ENCODE results near the gene MROH7.

The MROH7 gene

DNA sequence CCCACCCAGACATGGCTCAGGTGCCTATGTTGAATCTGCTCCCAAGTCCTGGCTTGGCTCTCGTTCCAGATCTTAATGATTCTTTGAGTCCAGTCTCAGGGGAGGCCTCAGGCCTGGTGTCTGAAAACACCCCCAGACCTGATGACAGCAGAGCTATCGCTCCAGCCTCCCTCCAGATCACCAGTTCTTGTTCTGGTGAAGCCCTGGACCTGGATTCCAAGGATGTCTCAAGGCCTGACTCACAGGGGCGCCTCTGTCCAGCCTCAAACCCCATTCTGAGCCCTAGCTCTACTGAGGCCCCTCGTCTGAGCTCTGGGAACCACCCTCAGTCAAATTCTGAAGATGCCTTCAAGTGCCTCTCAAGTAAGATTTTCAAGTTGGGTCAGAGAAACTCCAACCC, 11.4 kb downstream of the MROH7 start:
- no peak for DNase-seq

DNA sequence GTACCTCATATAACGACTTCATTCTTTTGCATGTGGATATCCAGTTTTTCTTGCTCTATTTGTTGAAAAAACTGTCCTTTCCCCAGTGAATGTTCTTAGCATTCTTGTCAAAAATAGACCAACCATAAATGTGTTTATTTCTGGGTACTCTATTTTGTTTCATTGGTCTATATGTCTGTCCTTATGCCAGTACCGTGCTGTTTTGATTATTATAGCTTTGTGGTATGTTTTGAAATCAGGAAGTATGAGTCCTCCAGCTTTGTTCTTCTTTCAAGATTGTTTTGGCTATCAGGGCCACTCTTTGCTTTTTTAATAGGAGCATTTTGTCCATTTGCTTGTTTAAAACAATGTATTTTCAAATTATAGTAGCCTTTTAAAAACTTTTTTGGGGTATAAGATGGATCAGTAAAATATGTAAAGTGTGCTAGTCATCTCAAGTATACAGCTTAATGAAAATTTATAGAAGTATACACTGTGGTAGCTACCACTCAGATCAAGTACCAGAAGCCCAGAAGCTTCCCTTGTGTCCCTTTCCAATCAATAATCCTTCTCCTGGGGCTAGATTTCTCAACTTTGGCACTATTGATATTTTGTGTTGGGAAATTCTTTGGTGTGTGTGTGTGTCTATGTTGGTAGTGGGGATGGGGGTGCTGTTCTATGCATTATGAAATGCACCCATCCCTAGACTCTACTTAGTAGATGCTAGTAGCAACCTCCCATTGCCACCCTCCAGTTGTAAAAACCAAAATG, 16.8 kb downstream of the MROH7 start:
- DNase-seq = no peak

DNA sequence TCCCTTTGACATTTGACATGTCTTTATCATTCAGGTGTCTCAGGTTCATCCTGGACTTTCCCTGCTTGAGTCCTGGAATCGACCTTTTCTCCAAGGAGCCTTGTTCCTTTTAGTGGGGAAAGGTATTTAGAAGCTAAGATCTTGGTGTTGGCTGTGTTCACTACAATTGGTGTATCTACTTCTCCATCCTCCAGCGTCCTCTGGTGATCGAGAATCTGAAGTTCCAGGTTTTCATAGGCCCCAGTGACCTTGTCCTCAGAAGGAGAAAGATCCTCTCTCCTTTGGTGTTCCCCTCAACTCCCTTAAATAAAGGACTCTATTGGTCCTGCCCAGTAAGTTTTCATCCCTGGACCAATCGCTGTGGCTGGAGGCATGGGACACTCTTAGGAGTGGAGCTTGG, 22.1 kb downstream of the MROH7 start:
- DNase-seq = no peak

DNA sequence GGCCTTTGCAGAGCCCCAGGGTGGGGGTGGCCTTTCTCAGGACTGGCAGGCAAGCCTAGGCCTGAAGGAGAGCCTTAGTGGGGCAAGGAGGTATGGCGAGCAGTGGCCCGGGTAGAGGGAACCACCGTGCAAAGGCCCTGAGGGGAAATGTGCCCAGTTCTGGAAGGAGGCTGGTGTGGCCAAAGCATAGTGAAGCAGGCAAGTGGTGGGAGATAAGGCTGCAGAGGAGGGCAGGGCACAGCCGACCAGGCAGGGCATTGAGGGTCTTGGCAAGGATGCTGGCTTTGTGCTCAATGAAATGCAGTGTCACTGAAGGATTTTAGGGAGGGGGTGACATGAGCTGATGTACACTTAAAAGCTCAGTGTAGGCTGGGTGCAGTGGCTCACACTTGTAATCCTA, 22.8 kb downstream of the MROH7 start:
- DNase-seq = no peak

DNA sequence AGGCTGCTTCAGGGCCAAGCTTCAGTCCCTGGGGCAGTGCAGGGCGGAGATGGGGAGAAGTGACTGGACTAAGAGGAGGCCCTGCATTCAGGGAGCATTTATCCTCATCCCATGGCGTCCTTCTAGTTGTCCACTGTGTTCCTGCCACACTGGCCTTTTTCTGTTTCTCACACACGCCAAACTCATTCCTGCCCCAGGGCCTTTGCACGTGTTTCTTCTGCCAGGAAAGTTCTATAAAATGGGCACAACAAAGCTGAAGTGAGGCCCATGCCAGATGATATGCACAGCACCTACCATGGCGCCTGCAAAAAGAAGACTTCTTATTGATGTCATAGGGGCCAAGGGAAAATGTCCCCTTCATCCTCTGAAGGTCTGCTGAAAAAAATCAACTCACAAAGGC, 24.3 kb downstream of the MROH7 start:
- DNase-seq = no peak

DNA sequence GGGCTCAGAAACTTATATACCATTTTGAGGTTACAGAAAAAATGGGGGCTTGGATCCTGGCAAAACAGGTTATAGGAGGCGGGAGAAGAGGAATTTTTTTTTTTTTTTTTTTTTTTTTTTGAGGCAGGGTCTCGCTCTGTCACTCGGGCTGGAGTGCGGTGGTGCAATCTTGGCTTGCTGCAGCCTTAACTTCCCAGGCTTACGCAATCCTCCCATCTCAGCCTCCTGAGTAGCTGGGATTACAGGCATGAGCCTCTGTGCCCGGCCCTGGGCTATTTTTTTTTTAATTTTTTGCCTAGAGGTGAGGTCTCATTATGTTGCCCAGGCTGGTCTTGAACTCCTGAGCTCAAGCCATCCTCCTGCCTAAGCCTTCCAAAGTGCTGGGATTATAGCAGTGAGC, 24.7 kb downstream of the MROH7 start:
- no peak for DNase-seq

DNA sequence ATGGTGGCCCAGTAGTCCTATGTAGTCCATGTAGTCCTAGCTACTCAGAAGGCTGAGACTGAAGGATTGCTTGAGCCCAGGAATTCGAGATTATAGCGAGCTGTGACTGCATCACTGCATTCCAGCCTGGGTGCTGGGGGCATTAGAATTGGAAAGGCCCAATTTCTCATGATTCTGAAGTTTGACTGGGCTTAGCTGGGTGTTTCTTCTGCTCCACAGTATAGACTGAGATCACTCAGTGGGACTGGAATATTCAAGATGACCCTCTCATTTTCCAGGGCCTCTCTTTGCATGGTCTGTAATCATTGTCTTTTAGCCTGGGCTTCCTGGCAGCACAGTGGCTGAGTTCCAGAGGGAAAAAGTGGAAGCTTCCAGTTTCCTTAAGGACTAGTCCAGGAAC, 26.2 kb downstream of the MROH7 start:
- DNase-seq = no peak

DNA sequence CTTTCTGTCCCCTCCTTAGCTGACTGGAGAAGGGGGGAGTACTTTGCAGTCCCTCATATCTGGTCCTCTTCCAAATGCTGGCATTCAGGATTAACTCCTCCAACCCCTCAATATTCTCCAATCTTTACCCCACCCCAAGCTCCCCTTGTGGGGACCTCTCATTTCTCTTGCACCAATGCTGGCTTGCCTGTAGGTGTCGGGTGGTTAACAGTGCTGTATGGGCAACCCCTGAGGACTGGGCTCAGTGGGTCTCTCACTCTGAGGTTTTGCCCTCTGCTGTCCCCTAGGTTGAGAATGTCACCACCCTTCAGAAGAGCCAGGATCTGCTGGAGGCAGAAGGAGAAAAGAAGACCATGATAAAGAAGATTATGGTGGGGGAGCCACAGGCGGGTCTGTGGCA, 27.0 kb downstream of the MROH7 start:
- DNase-seq = no peak

DNA sequence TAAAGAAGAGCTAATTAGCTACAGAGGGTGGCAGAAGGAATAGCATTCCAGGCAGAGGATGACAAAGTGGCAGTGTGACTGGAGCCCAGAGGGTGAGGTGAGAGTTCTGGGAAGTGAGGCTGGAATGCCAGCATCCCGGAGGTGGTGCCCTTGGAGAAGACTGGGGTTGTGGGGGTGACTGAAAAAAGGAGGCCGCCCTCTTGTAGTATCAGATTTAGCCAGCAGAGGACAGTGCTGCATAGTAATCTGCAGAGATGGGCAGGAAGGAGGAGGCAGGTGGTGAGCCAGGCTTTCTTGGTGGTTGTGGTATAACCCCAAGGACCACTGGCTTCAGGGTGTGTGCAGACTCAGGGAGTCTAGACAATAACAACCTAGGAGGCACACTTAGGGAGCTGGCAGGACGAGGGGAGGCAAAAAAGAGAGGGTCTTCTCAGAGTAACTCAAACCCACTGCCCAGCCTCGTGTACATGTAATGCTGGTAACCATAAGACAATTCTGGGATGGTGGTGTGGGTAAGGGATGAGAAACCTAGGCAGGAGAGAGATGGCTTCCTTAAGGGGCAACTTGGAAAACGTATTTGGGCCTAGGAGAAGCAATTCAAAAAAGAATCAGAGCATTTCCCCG, 30.5 kb downstream of the MROH7 start:
- DNase-seq = no peak

DNA sequence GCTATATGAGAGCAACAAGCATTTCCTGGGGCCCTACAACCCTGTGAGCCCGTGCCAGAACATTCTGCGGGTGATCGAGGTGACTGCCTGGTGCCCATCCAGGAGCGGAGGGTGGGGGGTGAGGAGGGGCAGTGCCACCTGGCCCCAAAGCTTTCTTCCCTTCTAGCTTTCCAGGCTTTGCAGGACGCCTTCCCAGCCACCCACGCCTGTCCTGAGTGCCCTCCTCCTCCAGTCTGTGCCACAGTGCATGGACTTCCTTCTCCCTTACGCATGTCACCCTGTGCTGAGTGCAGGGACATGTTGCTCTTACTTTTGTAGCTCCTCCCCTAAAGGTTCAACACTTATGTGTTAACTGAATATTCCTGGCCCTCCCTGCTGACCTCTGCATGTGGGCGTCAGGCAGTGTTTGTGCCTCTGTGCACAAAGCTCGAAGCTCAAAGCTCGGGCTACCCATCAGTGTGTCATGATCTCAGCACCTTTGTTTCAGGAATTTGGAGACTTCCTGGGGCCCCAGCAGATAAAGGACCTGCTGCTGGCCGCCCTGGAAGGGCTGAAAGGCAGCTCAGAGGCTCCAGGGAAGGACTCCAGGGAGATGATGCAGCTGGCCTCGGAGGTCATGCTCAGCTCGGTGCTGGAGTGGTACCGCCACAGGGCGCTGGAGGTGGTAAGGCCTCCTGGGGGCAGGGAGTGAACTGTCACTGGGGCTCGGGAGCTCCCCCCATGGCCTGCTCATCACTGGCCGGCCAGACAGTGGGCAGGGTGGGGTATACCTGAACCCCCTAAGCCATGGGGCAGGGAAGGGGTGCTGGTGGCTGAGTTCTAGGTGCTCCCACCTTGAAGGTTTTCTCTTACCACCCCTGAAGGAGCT, 37.4 kb downstream of the MROH7 start:
- DNase-seq = no peak

DNA sequence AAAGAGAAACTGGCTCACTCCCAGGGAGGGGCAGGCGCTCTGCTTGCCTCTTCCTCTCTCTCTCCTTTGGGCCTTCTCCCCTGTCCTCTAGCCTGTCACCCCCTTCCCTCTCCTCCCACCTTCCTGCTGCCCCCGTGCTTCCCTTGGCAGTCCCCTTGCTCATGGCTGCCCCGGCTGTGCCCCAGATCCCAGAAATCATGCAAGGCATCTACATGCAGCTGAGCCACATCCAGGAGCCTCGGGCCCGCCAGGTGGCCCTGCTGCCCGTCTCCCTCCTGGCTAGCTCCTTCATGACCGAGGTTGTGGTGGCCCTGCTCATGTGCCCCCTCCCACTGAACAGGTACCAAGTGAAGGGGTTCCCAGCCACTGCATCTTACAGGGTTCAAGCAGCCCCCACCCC, 38.1 kb downstream of the MROH7 start:
- no peak for DNase-seq

DNA sequence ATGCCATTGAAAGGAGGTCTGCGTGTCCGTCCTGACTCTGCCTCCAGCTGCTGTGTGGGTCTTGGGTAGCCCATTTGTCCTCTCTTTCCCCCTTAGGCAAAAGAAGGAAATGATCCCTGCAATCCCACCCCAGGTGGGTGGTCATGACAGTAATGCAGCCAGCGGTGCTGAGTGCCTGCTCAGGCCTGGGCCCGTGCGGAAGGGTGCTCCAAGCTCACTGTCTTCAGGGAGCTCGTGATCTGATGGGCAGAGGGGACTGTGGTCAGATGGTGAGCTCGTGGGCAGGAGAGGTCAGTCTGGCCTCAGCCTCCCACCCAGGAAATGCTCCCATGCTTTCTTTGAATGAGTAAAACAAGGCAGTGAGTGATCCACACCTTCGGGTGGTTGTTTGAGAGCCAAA, 38.8 kb downstream of the MROH7 start:
- DNase-seq = no peak

DNA sequence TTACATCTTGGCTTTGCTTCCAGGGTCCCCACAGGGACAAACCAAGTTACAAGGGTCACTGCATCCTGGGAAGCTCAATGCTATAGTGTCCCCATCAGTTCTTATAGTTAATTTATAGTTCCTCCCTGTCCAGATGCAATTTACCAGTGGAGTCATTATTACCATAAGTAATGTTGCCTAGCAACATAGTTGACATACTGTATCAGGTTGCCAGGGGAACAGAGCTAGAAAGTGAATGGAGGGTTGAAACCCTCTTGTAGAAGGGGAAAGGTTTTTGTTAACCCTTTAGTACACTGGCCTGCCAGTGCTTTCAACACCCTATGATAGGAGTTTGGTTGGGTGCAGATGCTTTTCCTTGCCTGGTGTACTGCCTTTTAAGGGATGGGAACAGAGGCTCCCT, 39.8 kb downstream of the MROH7 start:
- DNase-seq = no peak

DNA sequence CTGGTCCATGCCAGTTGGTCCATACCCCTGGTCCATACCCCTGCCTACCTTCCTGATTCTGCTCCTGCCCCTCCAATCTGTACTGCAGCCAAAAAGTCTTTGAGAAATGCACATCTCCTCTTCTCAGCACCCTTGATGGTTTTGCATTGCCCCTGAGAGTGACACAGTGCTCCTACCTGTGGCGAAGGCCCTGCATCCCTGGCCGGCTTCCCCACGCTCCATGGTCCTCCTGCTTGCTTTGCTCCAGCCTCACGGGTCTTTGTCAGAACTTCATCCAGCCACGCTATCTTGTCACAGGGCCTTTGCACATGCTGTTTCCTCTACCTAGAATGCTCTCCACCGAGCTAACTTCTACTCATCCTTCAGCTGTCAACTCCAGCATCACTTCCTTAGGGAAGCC, 41.9 kb downstream of the MROH7 start:
- DNase-seq = no peak

DNA sequence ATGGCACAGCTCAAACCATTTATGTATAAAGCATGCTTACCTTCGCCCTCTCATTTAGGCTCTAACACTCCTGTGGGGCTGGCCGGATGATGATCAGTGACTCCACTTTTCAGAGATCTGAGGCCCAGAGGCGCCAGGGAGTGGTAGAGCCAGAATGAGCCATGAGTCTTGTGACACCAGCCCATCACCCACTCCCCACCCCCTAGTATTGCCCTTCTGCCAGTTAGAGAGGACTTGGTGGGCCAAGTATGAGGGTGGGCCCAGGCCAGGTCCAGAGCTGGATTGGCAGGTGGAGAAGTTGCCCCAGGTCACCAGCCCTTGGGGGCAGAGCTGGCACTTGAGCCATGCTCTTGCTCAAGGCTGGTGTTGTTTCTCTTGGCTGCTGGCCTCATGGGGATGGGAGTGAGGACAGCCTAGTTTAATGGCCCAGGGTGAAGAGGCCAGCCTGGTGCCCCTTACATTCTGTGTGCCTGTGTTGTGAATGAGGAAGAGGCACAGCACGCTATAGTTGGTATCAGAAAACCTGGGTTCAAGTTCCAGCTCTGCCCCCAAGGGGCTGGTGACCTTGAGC, 43.8 kb downstream of the MROH7 start:
- DNase-seq = no peak

DNA sequence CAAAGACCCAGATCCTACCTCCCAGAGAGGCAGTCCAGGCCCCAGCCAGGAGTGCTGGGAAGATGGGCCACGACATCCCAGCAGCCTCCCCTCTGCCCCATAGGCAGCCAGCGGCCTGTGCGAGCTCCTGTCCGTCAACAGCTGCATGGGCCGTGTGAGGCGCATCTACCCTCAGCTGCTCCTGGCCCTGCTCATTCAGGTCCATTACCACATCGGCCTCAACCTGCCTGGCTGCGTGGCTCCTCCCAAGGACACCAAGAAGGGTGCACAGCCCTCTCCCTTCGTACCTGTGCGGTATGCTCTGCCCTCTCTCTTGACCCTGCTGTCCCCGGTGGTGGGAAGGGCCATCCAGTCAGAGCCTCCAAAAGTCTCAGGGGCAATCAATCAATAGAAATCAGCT, 44.6 kb downstream of the MROH7 start:
- DNase-seq = no peak

DNA sequence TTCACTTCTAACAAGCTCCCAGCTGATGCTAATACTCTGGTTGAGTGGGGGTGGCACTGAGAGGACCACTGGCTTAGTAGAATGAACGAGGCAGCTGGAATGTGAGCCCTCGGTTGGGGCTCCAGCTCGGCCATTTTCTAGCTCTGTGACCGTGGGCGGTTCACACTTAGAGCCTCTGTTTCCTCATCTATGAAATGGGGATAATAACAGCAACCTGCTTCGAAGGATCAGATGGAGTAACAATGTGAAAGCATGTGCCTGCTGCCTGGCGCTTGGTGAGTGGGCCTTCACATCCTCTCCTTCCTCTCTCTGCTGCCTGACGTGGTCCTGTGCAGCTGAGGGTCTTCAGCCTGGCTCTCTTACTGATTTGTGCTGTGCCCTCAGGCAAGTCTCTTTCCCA, 53.2 kb downstream of the MROH7 start:
- no peak for DNase-seq

DNA sequence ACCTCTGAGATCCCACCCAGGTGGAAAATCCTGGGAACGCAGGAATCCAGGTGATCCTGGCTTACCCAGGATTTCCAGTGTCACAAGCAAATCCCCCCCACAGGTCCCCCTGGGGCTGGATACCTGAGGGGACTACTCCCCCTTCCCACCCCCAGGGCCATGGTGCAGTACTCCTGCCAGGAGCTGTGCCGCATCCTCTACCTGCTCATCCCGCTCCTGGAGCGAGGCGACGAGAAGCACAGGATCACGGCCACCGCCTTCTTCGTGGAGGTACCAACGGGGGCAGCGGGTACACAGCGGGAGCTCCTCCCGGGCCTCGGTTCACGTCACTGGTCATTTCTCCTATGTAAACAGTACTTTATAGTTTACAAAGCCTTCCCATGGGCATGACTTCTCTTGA, 53.6 kb downstream of the MROH7 start:
- DNase-seq = no peak

DNA sequence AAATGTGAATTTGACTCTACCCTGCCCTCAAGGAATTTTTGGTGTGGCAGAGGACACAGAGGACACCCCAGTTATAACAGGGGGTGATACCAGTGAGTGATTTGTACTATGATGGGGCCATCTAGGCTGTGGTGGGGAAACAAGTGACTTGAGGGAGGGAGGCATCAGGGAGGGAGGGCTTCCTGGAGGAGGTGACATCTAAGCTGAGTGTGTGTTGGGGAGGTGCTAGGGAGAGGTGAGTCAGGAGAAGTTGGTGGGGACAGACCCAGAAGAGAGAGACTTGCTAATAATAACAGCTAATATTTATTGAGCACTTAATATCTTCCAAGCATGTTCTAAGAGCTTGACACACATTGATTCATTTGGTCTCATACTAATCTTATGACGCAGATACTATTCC, 54.2 kb downstream of the MROH7 start:
- no peak for DNase-seq

DNA sequence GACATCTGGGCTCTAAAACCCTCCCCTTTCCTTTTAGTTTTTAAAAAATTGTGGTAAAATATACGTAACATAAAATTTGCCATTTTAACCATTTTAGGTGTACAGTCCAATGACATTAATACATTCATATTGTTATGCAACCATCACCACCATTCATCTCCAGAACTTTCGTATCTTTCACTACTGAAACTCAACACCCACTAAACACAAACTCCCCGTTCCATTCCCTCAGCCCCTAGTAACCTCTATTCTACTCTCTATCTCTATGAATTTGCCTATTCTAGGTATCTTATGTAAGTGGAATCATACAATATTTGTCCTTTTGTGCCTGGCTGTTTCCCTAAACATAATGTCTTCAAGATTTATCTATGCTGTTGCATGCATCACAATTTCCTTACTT, 54.7 kb downstream of the MROH7 start:
- DNase-seq = no peak

DNA sequence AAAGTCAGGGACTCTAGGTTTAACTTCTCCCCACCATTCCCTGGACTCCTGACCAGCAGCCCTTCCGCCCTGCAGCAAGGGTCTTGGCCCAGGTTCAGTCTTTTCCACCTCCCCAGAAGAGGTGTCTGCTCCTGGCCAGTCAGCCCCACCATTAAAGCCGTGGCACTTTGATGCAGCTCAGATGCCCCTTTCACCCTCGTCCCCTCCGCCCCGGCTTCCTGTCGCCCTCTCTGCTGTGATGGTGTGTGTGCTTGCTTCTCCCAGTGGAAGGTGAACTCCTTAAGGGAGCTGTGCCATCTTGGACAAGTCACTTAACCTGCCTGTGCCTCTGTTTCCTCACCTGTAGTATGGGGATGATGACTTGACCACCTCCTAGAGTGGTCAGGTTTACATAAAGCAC, 56.3 kb downstream of the MROH7 start:
- DNase-seq = no peak

DNA sequence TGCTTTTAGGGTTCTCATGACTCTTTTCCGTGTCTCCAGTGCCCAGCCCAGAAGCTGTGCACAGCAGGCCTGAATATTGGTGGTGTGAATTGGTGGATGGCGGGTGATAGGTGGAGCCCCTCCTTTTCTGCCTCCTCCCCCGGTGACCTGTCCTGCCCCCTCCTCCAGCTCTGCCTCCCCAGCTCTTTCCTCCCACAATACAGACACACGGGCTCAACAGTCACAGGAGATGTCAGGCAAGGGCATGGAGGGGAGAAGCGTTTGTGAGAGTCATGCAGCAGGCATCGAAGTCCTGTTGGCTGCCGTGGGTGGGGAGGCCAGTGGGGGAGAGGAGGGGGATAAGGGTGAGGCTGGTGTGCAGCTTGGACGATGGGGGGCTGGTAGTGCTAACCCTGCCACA, 56.8 kb downstream of the MROH7 start:
- no peak for DNase-seq

DNA sequence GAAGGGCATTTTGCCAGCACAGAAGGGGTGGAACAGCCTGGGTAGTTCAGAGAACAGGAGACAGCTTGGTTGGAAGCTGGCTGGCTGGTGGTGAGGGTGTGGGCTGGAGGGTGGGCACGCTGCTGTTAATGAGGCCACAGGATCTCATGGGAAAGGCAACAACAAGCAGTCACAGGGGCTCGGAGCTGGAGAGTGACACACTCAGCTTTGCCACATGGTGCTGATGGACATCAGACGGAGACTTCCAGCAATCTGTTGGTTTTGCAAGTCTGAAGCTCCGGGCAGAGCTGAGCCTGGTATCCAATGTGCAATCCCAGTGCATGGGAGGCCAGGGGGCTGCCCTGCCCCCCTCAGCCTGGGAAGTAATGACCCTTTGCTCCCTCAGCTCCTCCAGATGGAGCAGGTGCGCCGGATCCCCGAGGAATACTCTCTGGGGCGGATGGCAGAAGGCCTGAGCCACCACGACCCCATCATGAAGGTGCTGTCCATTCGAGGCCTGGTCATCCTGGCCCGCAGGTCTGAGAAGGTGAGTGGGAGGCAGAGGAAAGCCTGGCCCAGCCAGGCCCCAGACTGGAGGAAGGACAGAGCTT, 58.4 kb downstream of the MROH7 start:
- DNase-seq = no peak

All from GF-D8 (cell line).